GM12878 (cell line): ENCODE results near the gene PUM2.

Experiments used
- CTCF ChIP-seq, 3 experiments: IDR thresholded peaks in 2 of 3; conservative IDR thresholded peaks in 1 of 3; 2 replicates each; pipeline ENCODE4 v1.5.1; 2011; ENCODE audit warnings: low read depth in 3 of 3, low read length in 3 of 3, mild to moderate bottlenecking in 3 of 3, control low read depth in 2 of 3, moderate library complexity in 2 of 3, inconsistent platforms in 1 of 3, mixed read lengths in 1 of 3; ENCODE audit not compliant: control insufficient read depth in 2 of 3, insufficient read depth in 1 of 3; ENCODE audit errors: extremely low read depth in 1 of 3
- NFXL1 ChIP-seq: fragments of 450-650 bp; IDR thresholded peaks from 2 replicates; pipeline ENCODE4 v1.6.1; 2017; ENCODE audit warnings: antibody characterized with exemption, mild to moderate bottlenecking, borderline replicate concordance
- POLR2A ChIP-seq: IDR thresholded peaks from 2 replicates; pipeline ENCODE4 v1.6.1; 2011; ENCODE audit warnings: low read depth, mild to moderate bottlenecking, low read length
- POLR2AphosphoS5 ChIP-seq: IDR thresholded peaks from 2 replicates; pipeline ENCODE4 v1.6.1; 2011; ENCODE audit warnings: mild to moderate bottlenecking, low read length, inconsistent platforms
- RB1 ChIP-seq: fragments of 450-650 bp; formaldehyde crosslinking; IDR thresholded peaks from 2 replicates; pipeline ENCODE4 v1.6.1; 2017; ENCODE audit warnings: mild to moderate bottlenecking, borderline replicate concordance
- SMC3 ChIP-seq: IDR thresholded peaks from 2 replicates; pipeline ENCODE4 v1.6.1; 2011; ENCODE audit warnings: low read length, improper control_type of control experiment, borderline replicate concordance
- ZNF274 ChIP-seq: IDR thresholded peaks from one replicate; pipeline ENCODE4 v1.8.0; 2011; ENCODE audit not compliant: insufficient read length, insufficient read depth
- ZNF384 ChIP-seq: IDR thresholded peaks from 2 replicates; pipeline ENCODE4 v1.6.1; 2012; ENCODE audit warnings: low read depth, mild to moderate bottlenecking, low read length, improper control_type of control experiment, borderline replicate concordance
- TF ChIP-seq, protein P1 (sequence below): IDR thresholded peaks from 2 replicates; pipeline ENCODE4 v1.6.1; 2012; ENCODE audit warnings: mild to moderate bottlenecking, low read depth, low read length
- TF ChIP-seq, protein P2 (sequence below): fragments of 450-650 bp; IDR thresholded peaks from 2 replicates; pipeline ENCODE4 v1.6.1; 2017; ENCODE audit warnings: mild to moderate bottlenecking, low read depth, inconsistent platforms; ENCODE audit not compliant: poor library complexity, severe bottlenecking
- TF ChIP-seq, protein P3 (sequence below): IDR thresholded peaks from 2 replicates; pipeline ENCODE4 v1.6.1; 2012; ENCODE audit warnings: low read depth, low read length, improper control_type of control experiment

DNA sequence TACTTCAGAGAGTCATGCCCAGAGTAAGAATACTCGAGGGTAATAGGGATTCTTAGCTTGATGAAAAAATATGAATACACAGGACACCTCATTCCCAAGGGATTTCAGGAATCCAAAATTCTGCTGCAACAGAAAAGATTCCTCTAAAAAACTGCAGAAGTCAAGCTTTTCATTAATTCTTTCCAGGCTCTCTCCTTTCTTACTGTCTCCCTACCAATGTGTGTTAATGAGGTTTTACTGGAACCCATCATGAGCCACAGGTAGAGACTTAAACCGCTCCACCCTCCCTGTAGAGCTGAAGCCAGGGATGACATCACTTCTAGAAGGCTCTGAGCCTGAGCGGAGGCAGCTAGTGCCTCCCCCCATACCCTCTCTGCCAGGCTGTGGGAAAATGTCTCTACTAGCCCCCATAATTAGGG lies 129.1 kb downstream of the PUM2 start:
- no peak for TF ChIP-seq CTCF (IDR thresholded peaks at IDR 0.05 in 2 of 3, conservative IDR thresholded peaks at IDR 0.05 in 1 of 3; ENCODE audit: control insufficient read depth in 2 of 3, extremely low read depth in 1 of 3, insufficient read depth in 1 of 3, low read depth in 3 of 3, low read length in 3 of 3)
- TF ChIP-seq POLR2AphosphoS5: no peak
- TF ChIP-seq ZNF274: no peak
- TF ChIP-seq, protein P1, sequence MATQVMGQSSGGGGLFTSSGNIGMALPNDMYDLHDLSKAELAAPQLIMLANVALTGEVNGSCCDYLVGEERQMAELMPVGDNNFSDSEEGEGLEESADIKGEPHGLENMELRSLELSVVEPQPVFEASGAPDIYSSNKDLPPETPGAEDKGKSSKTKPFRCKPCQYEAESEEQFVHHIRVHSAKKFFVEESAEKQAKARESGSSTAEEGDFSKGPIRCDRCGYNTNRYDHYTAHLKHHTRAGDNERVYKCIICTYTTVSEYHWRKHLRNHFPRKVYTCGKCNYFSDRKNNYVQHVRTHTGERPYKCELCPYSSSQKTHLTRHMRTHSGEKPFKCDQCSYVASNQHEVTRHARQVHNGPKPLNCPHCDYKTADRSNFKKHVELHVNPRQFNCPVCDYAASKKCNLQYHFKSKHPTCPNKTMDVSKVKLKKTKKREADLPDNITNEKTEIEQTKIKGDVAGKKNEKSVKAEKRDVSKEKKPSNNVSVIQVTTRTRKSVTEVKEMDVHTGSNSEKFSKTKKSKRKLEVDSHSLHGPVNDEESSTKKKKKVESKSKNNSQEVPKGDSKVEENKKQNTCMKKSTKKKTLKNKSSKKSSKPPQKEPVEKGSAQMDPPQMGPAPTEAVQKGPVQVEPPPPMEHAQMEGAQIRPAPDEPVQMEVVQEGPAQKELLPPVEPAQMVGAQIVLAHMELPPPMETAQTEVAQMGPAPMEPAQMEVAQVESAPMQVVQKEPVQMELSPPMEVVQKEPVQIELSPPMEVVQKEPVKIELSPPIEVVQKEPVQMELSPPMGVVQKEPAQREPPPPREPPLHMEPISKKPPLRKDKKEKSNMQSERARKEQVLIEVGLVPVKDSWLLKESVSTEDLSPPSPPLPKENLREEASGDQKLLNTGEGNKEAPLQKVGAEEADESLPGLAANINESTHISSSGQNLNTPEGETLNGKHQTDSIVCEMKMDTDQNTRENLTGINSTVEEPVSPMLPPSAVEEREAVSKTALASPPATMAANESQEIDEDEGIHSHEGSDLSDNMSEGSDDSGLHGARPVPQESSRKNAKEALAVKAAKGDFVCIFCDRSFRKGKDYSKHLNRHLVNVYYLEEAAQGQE: no peak
- TF ChIP-seq NFXL1: no peak
- TF ChIP-seq, protein P2, sequence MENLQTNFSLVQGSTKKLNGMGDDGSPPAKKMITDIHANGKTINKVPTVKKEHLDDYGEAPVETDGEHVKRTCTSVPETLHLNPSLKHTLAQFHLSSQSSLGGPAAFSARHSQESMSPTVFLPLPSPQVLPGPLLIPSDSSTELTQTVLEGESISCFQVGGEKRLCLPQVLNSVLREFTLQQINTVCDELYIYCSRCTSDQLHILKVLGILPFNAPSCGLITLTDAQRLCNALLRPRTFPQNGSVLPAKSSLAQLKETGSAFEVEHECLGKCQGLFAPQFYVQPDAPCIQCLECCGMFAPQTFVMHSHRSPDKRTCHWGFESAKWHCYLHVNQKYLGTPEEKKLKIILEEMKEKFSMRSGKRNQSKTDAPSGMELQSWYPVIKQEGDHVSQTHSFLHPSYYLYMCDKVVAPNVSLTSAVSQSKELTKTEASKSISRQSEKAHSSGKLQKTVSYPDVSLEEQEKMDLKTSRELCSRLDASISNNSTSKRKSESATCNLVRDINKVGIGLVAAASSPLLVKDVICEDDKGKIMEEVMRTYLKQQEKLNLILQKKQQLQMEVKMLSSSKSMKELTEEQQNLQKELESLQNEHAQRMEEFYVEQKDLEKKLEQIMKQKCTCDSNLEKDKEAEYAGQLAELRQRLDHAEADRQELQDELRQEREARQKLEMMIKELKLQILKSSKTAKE: no peak
- TF ChIP-seq RB1: no peak
- TF ChIP-seq POLR2A: no peak
- TF ChIP-seq, protein P3, sequence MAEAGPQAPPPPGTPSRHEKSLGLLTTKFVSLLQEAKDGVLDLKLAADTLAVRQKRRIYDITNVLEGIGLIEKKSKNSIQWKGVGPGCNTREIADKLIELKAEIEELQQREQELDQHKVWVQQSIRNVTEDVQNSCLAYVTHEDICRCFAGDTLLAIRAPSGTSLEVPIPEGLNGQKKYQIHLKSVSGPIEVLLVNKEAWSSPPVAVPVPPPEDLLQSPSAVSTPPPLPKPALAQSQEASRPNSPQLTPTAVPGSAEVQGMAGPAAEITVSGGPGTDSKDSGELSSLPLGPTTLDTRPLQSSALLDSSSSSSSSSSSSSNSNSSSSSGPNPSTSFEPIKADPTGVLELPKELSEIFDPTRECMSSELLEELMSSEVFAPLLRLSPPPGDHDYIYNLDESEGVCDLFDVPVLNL: no peak
- no peak for TF ChIP-seq ZNF384
- TF ChIP-seq SMC3: no peak
